A673 (cell line): Measurements from ENCODE around the gene KRT7. TPM values are rescaled to one million over a fixed set of nuclear protein-coding genes. Genes with fewer than 3 reads are reported as not detected.

ENCODE experiments used
- BruUV-seq: library from RNA; stranded (reverse); fragments of 400-500 nt; replicated peaks from 2 replicates; lab custom pipeline; 2021; lab: Mats Ljungman, UMichigan
- CTCF ChIA-PET: fragments of 300-600 bp; sonication (Branson Sonifier 250); formaldehyde crosslinking; loops from one replicate; lab custom pipeline; 2022; ENCODE audit warnings: antibody characterized with exemption; lab: Charles Lee
- POLR2A ChIA-PET: fragments of 300-600 bp; sonication (Branson Sonifier 250); formaldehyde crosslinking; loops from one replicate; lab custom pipeline; 2022; ENCODE audit warnings: antibody characterized with exemption; ENCODE audit not compliant: low non-redundant PET; lab: Charles Lee
- DNase-seq: peaks from one replicate; pipeline ENCODE4 v3.0.0-alpha.2; 2015; ENCODE audit warnings: low spot score
- H3K27ac ChIP-seq: fragments of 200-600 bp; sonication (generic); 2 replicates; pipeline ENCODE4 v1.5.1; 2016; ENCODE audit warnings: mixed run types, low read depth, mild to moderate bottlenecking, mixed read lengths, antibody characterized with exemption, low read length; ENCODE audit not compliant: poor library complexity, severe bottlenecking
- H3K27me3 ChIP-seq: fragments of 200-600 bp; sonication (generic); replicated peaks from 2 replicates; pipeline ENCODE4 v1.6.1; 2017; ENCODE audit warnings: mixed run types, low read depth, mild to moderate bottlenecking, mixed read lengths, antibody characterized with exemption, low read length; ENCODE audit not compliant: insufficient read depth, poor library complexity
- H3K36me3 ChIP-seq: fragments of 200-600 bp; sonication (generic); 2 replicates; pipeline ENCODE4 v1.6.1; 2016; ENCODE audit warnings: mixed run types, mild to moderate bottlenecking, mixed read lengths, antibody characterized with exemption, low read length; ENCODE audit not compliant: insufficient read depth, poor library complexity, severe bottlenecking
- H3K4me1 ChIP-seq: fragments of 200-600 bp; sonication (generic); 2 replicates; pipeline ENCODE4 v1.6.1; 2017; ENCODE audit warnings: mixed run types, mild to moderate bottlenecking, mixed read lengths, antibody characterized with exemption, low read length; ENCODE audit not compliant: insufficient read depth, poor library complexity, severe bottlenecking
- H3K4me3 ChIP-seq: fragments of 200-600 bp; sonication (generic); 2 replicates; pipeline ENCODE4 v1.5.1; 2016; ENCODE audit warnings: low read depth, mixed run types, mild to moderate bottlenecking, mixed read lengths, low read length; ENCODE audit not compliant: poor library complexity, severe bottlenecking
- H3K9me3 ChIP-seq: fragments of 200-600 bp; sonication (generic); 2 replicates; pipeline ENCODE4 v1.6.1; 2016; ENCODE audit warnings: mixed run types, low read depth, mild to moderate bottlenecking, mixed read lengths, antibody characterized with exemption, low read length; ENCODE audit not compliant: poor library complexity, severe bottlenecking
- CTCF ChIP-seq: fragments of 300-800, 200-600 bp; sonication (generic); conservative IDR thresholded peaks from 2 replicates; pipeline ENCODE4 v1.5.1; 2017; ENCODE audit warnings: low read depth, mild to moderate bottlenecking, antibody characterized with exemption, low read length, moderate library complexity, mixed read lengths
- EZH2 ChIP-seq: fragments of 200-600 bp; sonication (generic); IDR thresholded peaks from 2 replicates; pipeline ENCODE4 v1.6.1; 2017; ENCODE audit warnings: borderline replicate concordance, low read depth, mild to moderate bottlenecking, mixed read lengths, antibody characterized with exemption, low read length; ENCODE audit not compliant: poor library complexity, severe bottlenecking
- intact Hi-C: fragments of 100-400 bp; cut with micrococcal nuclease; formaldehyde crosslinking; loops from one replicate; pipeline ENCODE4 v1.10.0; 2022; ENCODE audit not compliant: unreplicated experiment
- total RNA-seq: library from RNA; stranded (reverse); gene quantifications from 2 replicates; pipeline ENCODE4 v1.2.3, GENCODE V29; 2021

Gene KRT7
- total RNA-seq, 1 experiment from 2014 or later: 1.0 TPM

- DNase-seq: no peak
- no peaks in the 10 kb centered on the region for H3K36me3 ChIP-seq
These were observed 33.6 kb upstream of the KRT7 start for GRCh38 chr12:52199294-52199919.

GRCh38 chr12:52200086-52200780 lies 32.8 kb upstream of the KRT7 start:
- H3K27me3 ChIP-seq: no peaks in the 10 kb centered on the region
- ChIA-PET POLR2A (no interaction called here), CTCF (no interaction called here)
- H3K4me3 ChIP-seq: no peak overlapping the region
- H3K27ac ChIP-seq: no peak overlapping the region
- intact Hi-C loops: no loop called here
- peaks cover 20% of the 10 kb centered on the region for H3K4me1 ChIP-seq
- H3K36me3 ChIP-seq: no peaks in the 10 kb centered on the region
- TF ChIP-seq EZH2 (no peak), CTCF (no peak)
- H3K9me3 ChIP-seq: no peaks in the 10 kb centered on the region
- BruUV-seq: no TSS peak
- no peak for DNase-seq

More at GRCh38 chr12:52199294-52199919, 33.6 kb upstream of the KRT7 start:
- Histone ChIP-seq H3K4me1 (peaks cover 21% of the 10 kb centered on the region), H3K27ac (no peak overlapping the region), H3K4me3 (no peak overlapping the region), H3K9me3 (no peaks in the 10 kb centered on the region), H3K27me3 (no peaks in the 10 kb centered on the region)
- TF ChIP-seq EZH2 (no peak), CTCF (no peak)
- POLR2A ChIA-PET: no interaction called here
- CTCF ChIA-PET: no interaction called here
- intact Hi-C loops: no loop called here
- no TSS peak for BruUV-seq

- Histone ChIP-seq H3K4me3 (no peak overlapping the region), H3K27me3 (no peaks in the 10 kb centered on the region), H3K36me3 (no peaks in the 10 kb centered on the region), H3K9me3 (no peaks in the 10 kb centered on the region), H3K27ac (no peak overlapping the region), H3K4me1 (peaks cover 20% of the 10 kb centered on the region)
- DNase-seq: no peak
- TF ChIP-seq CTCF (no peak), EZH2 (no peak)
- intact Hi-C loops: no loop called here
- ChIA-PET CTCF (no interaction called here), POLR2A (no interaction called here)
- BruUV-seq: no TSS peak
These were observed 32.1 kb upstream of the KRT7 start for GRCh38 chr12:52200781-52201450.
